ENCODE measurements around the gene SMARCB1.
A peak's percentile ranks its signal among the peaks of the same experiment; 100 is the strongest.

SMARCB1 gene

DNA sequence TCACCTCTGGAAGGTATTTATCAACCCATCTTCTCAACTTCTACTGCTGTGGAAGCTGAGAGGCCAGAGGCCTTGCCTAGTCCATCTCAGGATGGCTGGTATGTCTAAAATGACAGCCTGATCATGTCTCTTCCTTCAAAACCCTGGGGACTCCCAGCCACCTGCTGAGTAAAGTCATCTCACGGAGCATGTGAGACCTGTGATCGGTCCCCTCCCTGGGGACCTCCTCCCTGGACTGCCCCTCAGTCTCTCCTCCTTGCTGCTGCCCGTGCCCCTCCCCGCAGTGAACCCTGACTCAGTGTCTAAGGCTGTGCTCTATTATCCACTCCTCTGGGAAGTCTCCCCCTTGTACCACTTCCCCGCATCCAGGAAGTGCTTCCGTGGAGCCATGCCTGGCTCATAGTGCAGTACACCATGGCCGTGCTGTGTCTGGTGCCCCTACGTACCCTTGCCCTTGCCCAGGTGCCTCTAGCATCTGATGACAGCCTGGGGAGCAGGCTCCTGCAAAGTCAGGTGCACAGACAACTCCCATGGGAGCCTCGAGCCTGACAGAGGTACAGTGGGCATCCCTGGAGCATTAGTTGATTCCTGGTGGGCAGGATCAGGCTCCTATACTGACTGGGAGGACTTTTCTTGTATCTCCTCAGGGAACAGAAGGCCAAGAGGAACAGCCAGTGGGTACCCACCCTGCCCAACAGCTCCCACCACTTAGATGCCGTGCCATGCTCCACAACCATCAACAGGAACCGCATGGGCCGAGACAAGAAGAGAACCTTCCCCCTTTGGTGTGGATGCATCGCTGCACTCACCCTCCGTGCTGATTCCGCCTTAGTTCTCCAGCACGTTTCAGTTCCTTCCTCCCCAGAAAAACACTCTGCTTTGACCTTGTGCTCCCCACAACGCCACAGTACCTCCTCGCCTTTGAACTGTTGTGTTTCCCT lies 13.8 kb downstream of the SMARCB1 start:
- in situ Hi-C loops (cut with MboI; ENCODE audit: low sequenced_read_pairs, unreplicated experiment) = no loop called here
- DNase-seq (ENCODE audit: low spot score) = peak; percentile 80
- no peak for TF ChIP-seq CTCF (IDR thresholded peaks at IDR 0.05; ENCODE audit: borderline replicate concordance, control extremely low read depth, extremely low read depth, insufficient read depth, missing control alignments)

GRCh38 chr22:23801238-23801821 lies 14.6 kb downstream of the SMARCB1 start:
- in situ Hi-C loops (cut with MboI; ENCODE audit: low sequenced_read_pairs, unreplicated experiment) = no loop called here
- no peak for DNase-seq (ENCODE audit: low spot score)
- no peak for TF ChIP-seq CTCF (IDR thresholded peaks at IDR 0.05; ENCODE audit: borderline replicate concordance, control extremely low read depth, extremely low read depth, insufficient read depth, missing control alignments)

DNA sequence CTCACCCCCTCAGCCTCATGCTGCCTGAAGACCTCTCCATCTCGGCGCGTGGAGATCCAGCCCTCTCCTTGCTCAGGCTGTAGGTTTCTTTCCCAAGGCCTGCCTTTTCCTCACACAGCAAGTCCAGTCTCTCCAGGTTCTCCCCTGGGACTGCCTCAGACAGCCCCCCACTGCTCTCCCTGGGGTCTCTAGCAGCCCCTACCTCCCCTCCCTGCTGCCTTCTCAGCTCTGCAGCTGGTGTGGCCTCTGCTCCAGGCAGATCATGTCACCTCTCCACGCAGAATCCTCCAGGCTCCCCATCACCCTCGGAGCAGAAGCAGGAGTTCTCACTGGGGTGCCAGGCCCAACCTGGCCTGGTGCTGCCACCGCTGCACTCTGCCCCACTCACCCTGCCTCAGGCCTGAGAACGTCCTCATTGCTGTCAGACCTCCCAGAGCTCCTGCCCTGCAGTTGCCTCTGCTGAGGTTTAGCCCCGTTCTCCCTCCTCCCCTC lies 15.2 kb downstream of the SMARCB1 start:
- no peak for DNase-seq (ENCODE audit: low spot score)
- TF ChIP-seq CTCF (IDR thresholded peaks at IDR 0.05; ENCODE audit: borderline replicate concordance, control extremely low read depth, extremely low read depth, insufficient read depth, missing control alignments) = no peak
- in situ Hi-C loops (cut with MboI; ENCODE audit: low sequenced_read_pairs, unreplicated experiment) = no loop called here

GRCh38 chr22:23803001-23803819 lies 16.4 kb downstream of the SMARCB1 start:
- no peak for TF ChIP-seq CTCF (IDR thresholded peaks at IDR 0.05; ENCODE audit: borderline replicate concordance, control extremely low read depth, extremely low read depth, insufficient read depth, missing control alignments)
- peak; percentile 63 for DNase-seq (ENCODE audit: low spot score)
- in situ Hi-C loops (cut with MboI; ENCODE audit: low sequenced_read_pairs, unreplicated experiment) = no loop called here

DNA sequence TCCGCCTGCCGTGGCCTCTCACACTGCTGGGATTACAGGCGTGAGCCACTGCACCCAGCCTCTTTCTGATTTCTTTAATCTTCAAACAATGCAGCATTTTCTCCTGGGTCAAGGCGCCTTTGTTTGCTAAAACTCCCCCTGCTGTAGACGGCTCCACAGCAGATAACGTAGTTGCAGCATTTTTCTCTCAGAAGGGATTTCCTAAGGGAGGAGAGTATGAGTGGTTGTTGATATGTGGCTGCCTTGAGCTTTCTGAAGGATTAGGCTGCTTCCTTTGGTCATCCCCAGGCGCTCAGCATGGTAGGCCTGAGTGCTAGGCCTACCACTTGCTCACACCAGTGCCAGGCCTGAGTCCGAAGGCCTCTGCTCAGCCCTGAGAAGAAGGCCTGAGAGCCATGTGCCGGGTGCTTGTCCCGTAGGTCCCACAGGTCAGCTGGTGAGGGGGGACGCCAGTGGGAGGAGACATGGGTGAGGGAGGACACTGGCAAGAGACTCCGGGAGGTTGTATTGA lies 18.1 kb downstream of the SMARCB1 start:
- in situ Hi-C loops (cut with MboI; ENCODE audit: low sequenced_read_pairs, unreplicated experiment) = no loop called here
- no peak for DNase-seq (ENCODE audit: low spot score)
- TF ChIP-seq CTCF (IDR thresholded peaks at IDR 0.05; ENCODE audit: borderline replicate concordance, control extremely low read depth, extremely low read depth, insufficient read depth, missing control alignments) = no peak

DNA sequence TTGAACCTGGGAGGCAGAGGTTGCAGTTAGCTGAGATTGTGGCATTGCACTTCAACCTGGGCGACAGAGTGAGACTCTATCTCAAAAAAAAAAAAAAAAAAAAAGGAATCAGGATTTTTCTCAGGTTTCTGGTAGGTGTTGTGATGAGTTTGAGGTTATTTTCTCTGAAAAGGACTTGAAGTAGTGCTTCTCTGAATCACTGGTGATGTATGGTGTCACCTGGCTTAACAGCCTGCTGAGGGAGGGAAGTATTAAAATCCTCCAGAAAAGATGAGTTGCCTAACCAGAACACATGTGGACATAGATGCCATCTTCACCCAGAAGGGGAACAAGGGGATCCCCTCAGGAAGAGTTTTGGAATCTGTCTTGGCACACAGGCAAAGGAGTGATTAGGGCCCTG lies 20.1 kb downstream of the SMARCB1 start:
- DNase-seq (ENCODE audit: low spot score) = no peak
- in situ Hi-C loops (cut with MboI; ENCODE audit: low sequenced_read_pairs, unreplicated experiment) = no loop called here
- no peak for TF ChIP-seq CTCF (IDR thresholded peaks at IDR 0.05; ENCODE audit: borderline replicate concordance, control extremely low read depth, extremely low read depth, insufficient read depth, missing control alignments)
